ENCODE results near the gene COL20A1. TPM values are rescaled to one million over a fixed set of nuclear protein-coding genes. Genes with fewer than 3 reads are reported as not detected.
A peak's percentile ranks its signal among the peaks of the same experiment; 100 is the strongest.

Gene COL20A1
- total and polyA plus RNA-seq, 2 donors: 0.05 to 0.30 TPM

DNA sequence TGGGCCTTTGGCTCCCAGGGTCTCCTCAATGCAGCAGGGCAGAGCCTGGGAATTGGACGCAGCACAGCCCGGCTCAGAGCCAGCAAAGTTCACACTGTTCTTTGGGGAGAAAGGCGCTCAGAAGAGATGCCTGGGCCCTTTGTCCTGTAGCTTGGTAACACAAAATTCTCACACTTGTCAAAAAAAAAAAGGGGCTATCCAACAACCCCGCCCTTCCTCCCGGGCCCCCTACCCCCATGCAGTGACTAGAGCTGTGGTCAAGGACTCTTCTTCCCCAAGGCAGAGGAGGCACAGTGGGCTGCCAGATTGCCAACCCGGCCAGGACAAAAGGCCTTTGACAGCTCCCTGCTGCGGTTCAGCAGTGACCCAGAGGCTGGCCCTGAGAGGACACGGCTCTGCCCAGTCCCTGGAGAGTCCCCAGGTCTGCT is 40.7 kb upstream of the COL20A1 start:
- WGBS: 68% methylated on average over 8 of the region's 8 CpGs
- Histone ChIP-seq H3K9me3 (ENCODE audit: control insufficient read depth in 2 of 2, insufficient read depth in 1 of 2, low read length in 1 of 2) (no peaks in the 10 kb centered on the region), H3K4me3 (ENCODE audit: low read length in 2 of 2) (no peak overlapping the region), H3K27ac (ENCODE audit: low read depth in 1 of 2, low read length in 1 of 2) (no peak overlapping the region), H3K4me1 (ENCODE audit: control insufficient read depth in 2 of 2, insufficient read depth in 2 of 2, low read length in 2 of 2) (no peaks in the 10 kb centered on the region), H3K27me3 (ENCODE audit: control insufficient read depth in 2 of 2, insufficient read depth in 1 of 2, low read length in 1 of 2) (peaks cover 62 to 90% of the 10 kb centered on the region in 2 donors), H3K36me3 (ENCODE audit: control insufficient read depth in 2 of 2, insufficient read depth in 2 of 2, low read length in 1 of 2) (no peaks in the 10 kb centered on the region)
- DNase-seq (ENCODE audit: low read depth in 6 of 9, low spot score in 9 of 9): no peak

GRCh38 chr20:63253065-63253437 is 39.9 kb upstream of the COL20A1 start:
- H3K4me1 ChIP-seq (ENCODE audit: control insufficient read depth in 2 of 2, insufficient read depth in 2 of 2, low read length in 2 of 2): peaks cover 0 to 3% of the 10 kb centered on the region in 2 donors
- no peak for DNase-seq (ENCODE audit: low read depth in 6 of 9, low spot score in 9 of 9)
- peaks cover 58 to 87% of the 10 kb centered on the region in 2 donors for H3K27me3 ChIP-seq (ENCODE audit: control insufficient read depth in 2 of 2, insufficient read depth in 1 of 2, low read length in 1 of 2)
- no peaks in the 10 kb centered on the region for H3K36me3 ChIP-seq (ENCODE audit: control insufficient read depth in 2 of 2, insufficient read depth in 2 of 2, low read length in 1 of 2)
- no peak overlapping the region for H3K4me3 ChIP-seq (ENCODE audit: low read length in 2 of 2)
- H3K27ac ChIP-seq (ENCODE audit: low read depth in 1 of 2, low read length in 1 of 2): no peak overlapping the region
- H3K9me3 ChIP-seq (ENCODE audit: control insufficient read depth in 2 of 2, insufficient read depth in 1 of 2, low read length in 1 of 2): no peaks in the 10 kb centered on the region
- WGBS: 13% methylated on average over 16 of the region's 16 CpGs

DNA sequence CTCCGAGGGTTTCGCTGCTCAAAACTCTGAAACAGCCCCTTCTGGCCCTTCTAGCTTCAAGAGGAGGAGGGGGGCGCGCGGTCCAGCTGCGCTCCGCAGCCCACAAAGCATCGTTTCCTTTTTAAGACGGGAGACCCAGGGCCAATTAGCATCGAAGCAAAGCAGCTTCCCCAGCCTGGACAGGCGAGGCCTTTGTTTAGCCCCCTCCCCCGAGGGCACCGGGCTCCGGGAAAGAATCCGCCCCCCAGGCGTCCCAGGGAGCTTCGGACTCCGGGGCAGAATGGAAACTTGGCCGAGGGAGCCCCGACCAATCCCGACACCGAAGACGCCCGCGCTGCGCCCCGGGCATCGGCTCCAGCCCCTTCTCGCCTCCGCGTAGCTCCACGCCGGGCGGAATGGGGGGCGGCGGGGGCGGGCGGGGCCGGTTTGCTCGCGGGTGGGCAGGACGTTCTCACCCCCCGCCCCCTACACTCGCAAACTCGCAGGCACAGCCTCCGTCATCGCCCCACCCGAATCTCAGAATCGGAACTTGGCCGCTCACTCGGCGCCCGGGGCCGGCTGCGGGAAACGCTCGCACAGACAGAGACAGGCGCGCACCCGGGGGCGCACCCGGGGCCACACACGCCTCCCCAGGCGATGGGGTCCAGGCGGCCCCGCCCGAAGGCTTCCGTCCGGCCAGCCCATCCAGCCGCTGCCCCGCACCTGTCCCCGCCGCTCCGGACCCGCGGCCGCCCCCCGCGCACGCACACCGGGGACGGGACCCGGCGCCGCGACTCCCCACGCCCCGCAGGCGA is 39.4 kb upstream of the COL20A1 start:
- Histone ChIP-seq H3K4me3 (ENCODE audit: low read length in 2 of 2) (peak overlapping the region in 1 of 2 donors; percentile 7), H3K27me3 (ENCODE audit: control insufficient read depth in 2 of 2, insufficient read depth in 1 of 2, low read length in 1 of 2) (peaks cover 54 to 87% of the 10 kb centered on the region in 2 donors)
- DNase-seq (ENCODE audit: low read depth in 6 of 9, low spot score in 9 of 9): no peak

DNA sequence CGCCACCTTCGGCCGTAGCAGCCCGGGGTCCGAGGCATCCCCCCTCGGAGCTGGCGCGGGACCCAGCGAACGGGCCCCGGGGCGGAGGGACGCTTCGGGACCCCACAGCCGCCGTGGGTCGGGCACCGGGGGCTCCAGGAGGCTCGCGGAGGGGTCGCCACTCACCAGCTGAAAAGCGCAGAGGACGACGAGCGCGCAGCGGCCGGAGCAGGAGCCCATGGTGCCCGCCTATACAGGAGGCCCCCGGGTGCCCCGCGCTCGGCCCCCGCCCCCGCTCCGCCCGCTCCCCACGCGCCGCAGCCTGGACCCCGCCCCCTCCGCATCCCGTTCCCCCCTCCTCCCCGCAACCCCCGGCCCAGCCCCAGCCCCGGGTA is 38.8 kb upstream of the COL20A1 start, which contains the start of gene NKAIN4:
Gene NKAIN4, minus strand, starts transcription at position 232 of the 374 bp plus-strand sequence. Its CDS starts 13 bp downstream, at position 219.
- 5% methylated on average over 45 of the region's 46 CpGs for WGBS
- DNase-seq (ENCODE audit: low read depth in 6 of 9, low spot score in 9 of 9): no peak
- no peaks in the 10 kb centered on the region for H3K36me3 ChIP-seq (ENCODE audit: control insufficient read depth in 2 of 2, insufficient read depth in 2 of 2, low read length in 1 of 2)
- H3K9me3 ChIP-seq (ENCODE audit: control insufficient read depth in 2 of 2, insufficient read depth in 1 of 2, low read length in 1 of 2): no peaks in the 10 kb centered on the region
- peaks cover 0 to 12% of the 10 kb centered on the region in 2 donors for H3K4me1 ChIP-seq (ENCODE audit: control insufficient read depth in 2 of 2, insufficient read depth in 2 of 2, low read length in 2 of 2)
- peaks cover 54 to 87% of the 10 kb centered on the region in 2 donors for H3K27me3 ChIP-seq (ENCODE audit: control insufficient read depth in 2 of 2, insufficient read depth in 1 of 2, low read length in 1 of 2)
- peak within 1 kb of the TSS in 1 of 2 donors; percentile 7 for H3K4me3 ChIP-seq (ENCODE audit: low read length in 2 of 2)
- H3K27ac ChIP-seq (ENCODE audit: low read depth in 1 of 2, low read length in 1 of 2): no peak within 1 kb of the TSS

More for the DNA sequence above, 39.4 kb upstream of the COL20A1 start:
- WGBS: 3% methylated on average over 89 of the region's 89 CpGs
- H3K36me3 ChIP-seq (ENCODE audit: control insufficient read depth in 2 of 2, insufficient read depth in 2 of 2, low read length in 1 of 2): no peaks in the 10 kb centered on the region
- H3K9me3 ChIP-seq (ENCODE audit: control insufficient read depth in 2 of 2, insufficient read depth in 1 of 2, low read length in 1 of 2): no peaks in the 10 kb centered on the region
- H3K27ac ChIP-seq (ENCODE audit: low read depth in 1 of 2, low read length in 1 of 2): no peak overlapping the region
- H3K4me1 ChIP-seq (ENCODE audit: control insufficient read depth in 2 of 2, insufficient read depth in 2 of 2, low read length in 2 of 2): peaks cover 0 to 9% of the 10 kb centered on the region in 2 donors

DNA sequence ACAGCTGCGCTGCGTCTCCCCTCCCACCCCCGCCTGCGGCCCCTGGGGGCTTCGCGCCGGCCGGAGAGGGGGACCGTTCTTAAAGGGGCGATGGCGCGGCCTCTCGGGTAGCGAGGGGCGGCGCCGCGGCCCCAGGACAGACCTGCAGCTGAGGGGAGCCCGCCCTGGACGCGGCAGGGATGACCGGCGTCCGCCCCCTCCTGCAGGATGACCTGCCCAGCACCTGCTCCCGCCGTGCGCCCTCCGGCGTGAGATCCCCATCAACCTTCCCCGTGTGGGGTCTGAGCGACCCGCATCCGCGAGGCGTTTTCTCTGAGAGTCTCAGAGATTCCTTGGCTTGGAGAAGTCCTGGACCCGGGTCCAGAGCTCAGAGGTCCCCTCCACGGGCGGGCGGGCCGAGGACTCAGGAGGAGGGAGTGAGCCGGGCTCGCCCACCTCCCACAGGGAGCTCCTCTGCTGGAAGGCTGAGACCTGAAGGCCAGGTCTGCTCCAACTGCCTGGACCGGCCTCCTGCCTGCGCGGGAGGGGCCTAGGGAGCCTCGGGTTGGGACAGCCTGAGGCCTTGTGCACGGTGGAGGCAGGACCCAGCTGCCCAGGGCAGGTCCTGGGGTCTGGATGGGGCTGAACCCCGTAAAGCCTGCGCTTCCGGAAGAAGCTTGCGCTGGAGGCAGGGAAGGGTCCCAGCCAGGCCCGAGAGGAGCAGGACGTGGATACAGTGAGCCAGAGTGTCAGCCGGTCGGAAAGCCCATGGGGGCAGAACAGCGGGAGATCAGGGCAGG is 38.2 kb upstream of the COL20A1 start:
- DNase-seq (ENCODE audit: low read depth in 6 of 9, low spot score in 9 of 9): no peak
- Histone ChIP-seq H3K4me1 (ENCODE audit: control insufficient read depth in 2 of 2, insufficient read depth in 2 of 2, low read length in 2 of 2) (peaks cover 0 to 12% of the 10 kb centered on the region in 2 donors), H3K27ac (ENCODE audit: low read depth in 1 of 2, low read length in 1 of 2) (no peak overlapping the region), H3K27me3 (ENCODE audit: control insufficient read depth in 2 of 2, insufficient read depth in 1 of 2, low read length in 1 of 2) (peaks cover 54 to 86% of the 10 kb centered on the region in 2 donors), H3K9me3 (ENCODE audit: control insufficient read depth in 2 of 2, insufficient read depth in 1 of 2, low read length in 1 of 2) (no peaks in the 10 kb centered on the region), H3K4me3 (ENCODE audit: low read length in 2 of 2) (no peak overlapping the region), H3K36me3 (ENCODE audit: control insufficient read depth in 2 of 2, insufficient read depth in 2 of 2, low read length in 1 of 2) (no peaks in the 10 kb centered on the region)
- 11% methylated on average over 56 of the region's 56 CpGs for WGBS

GRCh38 chr20:63255931-63256704 is 36.9 kb upstream of the COL20A1 start:
- no peaks in the 10 kb centered on the region for H3K9me3 ChIP-seq (ENCODE audit: control insufficient read depth in 2 of 2, insufficient read depth in 1 of 2, low read length in 1 of 2)
- H3K27me3 ChIP-seq (ENCODE audit: control insufficient read depth in 2 of 2, insufficient read depth in 1 of 2, low read length in 1 of 2): peaks cover 57 to 89% of the 10 kb centered on the region in 2 donors
- no peak overlapping the region for H3K27ac ChIP-seq (ENCODE audit: low read depth in 1 of 2, low read length in 1 of 2)
- no peak overlapping the region for H3K4me3 ChIP-seq (ENCODE audit: low read length in 2 of 2)
- peaks cover 0 to 12% of the 10 kb centered on the region in 2 donors for H3K4me1 ChIP-seq (ENCODE audit: control insufficient read depth in 2 of 2, insufficient read depth in 2 of 2, low read length in 2 of 2)
- no peaks in the 10 kb centered on the region for H3K36me3 ChIP-seq (ENCODE audit: control insufficient read depth in 2 of 2, insufficient read depth in 2 of 2, low read length in 1 of 2)
- 58% methylated on average over 31 of the region's 31 CpGs for WGBS
- no peak for DNase-seq (ENCODE audit: low read depth in 6 of 9, low spot score in 9 of 9)

DNA sequence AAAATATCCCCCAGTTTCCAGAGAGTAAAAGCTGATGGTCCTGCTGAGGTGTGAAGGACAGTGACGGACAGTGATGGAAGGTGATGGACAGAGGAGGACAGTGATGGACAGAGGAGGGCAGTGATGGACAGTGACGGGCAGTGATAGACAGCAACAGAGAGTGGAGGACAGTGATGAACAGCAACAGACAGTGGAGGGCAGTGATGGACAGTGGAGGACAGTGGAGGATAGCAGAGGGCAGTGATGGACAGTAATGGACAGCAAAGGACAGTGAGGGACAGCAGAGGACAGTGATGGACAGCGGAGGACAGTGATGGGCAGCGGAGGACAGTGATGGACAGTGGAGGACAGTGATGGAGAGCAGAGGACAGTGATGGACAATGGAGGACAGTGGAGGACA is 36.0 kb upstream of the COL20A1 start:
- Histone ChIP-seq H3K9me3 (ENCODE audit: control insufficient read depth in 2 of 2, insufficient read depth in 1 of 2, low read length in 1 of 2) (no peaks in the 10 kb centered on the region), H3K27ac (ENCODE audit: low read depth in 1 of 2, low read length in 1 of 2) (no peak overlapping the region), H3K36me3 (ENCODE audit: control insufficient read depth in 2 of 2, insufficient read depth in 2 of 2, low read length in 1 of 2) (no peaks in the 10 kb centered on the region), H3K27me3 (ENCODE audit: control insufficient read depth in 2 of 2, insufficient read depth in 1 of 2, low read length in 1 of 2) (peaks cover 52 to 93% of the 10 kb centered on the region in 2 donors), H3K4me3 (ENCODE audit: low read length in 2 of 2) (no peak overlapping the region), H3K4me1 (ENCODE audit: control insufficient read depth in 2 of 2, insufficient read depth in 2 of 2, low read length in 2 of 2) (peaks cover 0 to 13% of the 10 kb centered on the region in 2 donors)
- 94% methylated on average over 4 of the region's 4 CpGs for WGBS
- no peak for DNase-seq (ENCODE audit: low read depth in 6 of 9, low spot score in 9 of 9)

DNA sequence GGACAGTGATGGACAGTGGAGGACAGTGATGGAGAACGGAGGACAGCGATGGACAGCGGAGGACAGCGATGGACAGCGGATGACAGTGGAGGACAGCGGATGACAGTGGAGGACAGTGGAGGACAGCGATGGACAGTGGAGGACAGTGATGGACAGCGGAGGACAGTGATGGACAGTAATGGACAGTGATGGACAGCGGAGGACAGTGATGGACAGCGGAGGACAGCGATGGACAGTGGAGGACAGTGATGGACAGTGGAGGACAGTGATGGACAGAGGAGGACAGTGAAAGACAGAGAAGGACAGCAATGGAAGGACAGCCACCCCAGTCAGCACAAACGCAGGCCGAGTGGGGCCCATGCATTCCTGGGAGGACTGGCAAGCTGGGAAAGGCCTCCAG is 35.4 kb upstream of the COL20A1 start:
- Histone ChIP-seq H3K27me3 (ENCODE audit: control insufficient read depth in 2 of 2, insufficient read depth in 1 of 2, low read length in 1 of 2) (peaks cover 45 to 92% of the 10 kb centered on the region in 2 donors), H3K27ac (ENCODE audit: low read depth in 1 of 2, low read length in 1 of 2) (no peak overlapping the region), H3K9me3 (ENCODE audit: control insufficient read depth in 2 of 2, insufficient read depth in 1 of 2, low read length in 1 of 2) (no peaks in the 10 kb centered on the region), H3K4me1 (ENCODE audit: control insufficient read depth in 2 of 2, insufficient read depth in 2 of 2, low read length in 2 of 2) (peaks cover 0 to 15% of the 10 kb centered on the region in 2 donors), H3K4me3 (ENCODE audit: low read length in 2 of 2) (no peak overlapping the region), H3K36me3 (ENCODE audit: control insufficient read depth in 2 of 2, insufficient read depth in 2 of 2, low read length in 1 of 2) (no peaks in the 10 kb centered on the region)
- 93% methylated on average over 13 of the region's 13 CpGs for whole genome bisulfite sequencing
- DNase-seq (ENCODE audit: low read depth in 6 of 9, low spot score in 9 of 9): no peak
